ENCODE data around the gene VTN.

DNA sequence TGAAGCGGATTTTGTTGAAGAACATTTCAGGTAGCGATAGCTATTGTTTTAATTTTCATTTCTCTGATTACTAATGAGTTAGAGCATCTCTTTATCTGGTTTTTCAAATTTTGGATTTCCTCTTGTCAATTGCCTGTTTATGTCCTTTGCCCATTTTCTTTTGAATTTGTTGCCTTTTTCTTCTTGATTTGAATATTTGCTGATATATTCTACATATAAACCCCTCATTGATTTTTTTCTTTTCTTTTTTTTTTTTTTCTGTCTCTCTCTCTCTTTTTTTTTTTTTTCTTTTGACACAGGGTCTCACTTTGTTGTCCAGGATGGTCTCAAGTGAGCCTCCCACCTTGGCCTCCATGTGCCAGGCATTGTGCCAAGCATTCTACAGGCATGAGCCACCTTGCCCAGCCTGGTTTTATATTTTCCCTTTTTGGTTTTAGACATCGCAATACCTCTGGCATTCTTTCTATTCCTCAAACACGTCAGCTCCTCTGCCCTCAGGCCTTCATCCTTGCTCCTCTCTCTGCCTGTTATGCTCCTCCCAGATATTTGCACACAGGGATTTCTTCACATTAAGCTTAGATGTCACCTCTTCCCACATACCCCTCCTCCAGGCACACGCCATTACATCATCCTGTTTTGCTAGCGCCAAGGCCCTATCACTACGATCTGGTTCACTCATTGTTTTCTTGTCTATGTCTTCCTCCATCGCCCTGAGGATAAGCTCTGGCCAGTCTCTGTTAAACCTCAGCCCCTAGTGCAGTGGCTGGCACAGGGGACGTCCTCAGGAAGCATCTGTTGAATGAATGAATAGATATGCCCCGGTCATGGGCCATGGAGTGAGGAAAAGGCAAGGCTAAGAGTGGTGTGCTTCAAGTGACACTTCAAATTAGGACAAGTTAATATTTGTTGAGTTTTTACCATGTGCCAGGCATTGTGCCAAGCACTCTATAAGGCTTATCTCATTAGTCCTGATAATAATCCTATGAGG lies 10.0 kb upstream of the VTN start:
- TF ChIP-seq, protein P1, sequence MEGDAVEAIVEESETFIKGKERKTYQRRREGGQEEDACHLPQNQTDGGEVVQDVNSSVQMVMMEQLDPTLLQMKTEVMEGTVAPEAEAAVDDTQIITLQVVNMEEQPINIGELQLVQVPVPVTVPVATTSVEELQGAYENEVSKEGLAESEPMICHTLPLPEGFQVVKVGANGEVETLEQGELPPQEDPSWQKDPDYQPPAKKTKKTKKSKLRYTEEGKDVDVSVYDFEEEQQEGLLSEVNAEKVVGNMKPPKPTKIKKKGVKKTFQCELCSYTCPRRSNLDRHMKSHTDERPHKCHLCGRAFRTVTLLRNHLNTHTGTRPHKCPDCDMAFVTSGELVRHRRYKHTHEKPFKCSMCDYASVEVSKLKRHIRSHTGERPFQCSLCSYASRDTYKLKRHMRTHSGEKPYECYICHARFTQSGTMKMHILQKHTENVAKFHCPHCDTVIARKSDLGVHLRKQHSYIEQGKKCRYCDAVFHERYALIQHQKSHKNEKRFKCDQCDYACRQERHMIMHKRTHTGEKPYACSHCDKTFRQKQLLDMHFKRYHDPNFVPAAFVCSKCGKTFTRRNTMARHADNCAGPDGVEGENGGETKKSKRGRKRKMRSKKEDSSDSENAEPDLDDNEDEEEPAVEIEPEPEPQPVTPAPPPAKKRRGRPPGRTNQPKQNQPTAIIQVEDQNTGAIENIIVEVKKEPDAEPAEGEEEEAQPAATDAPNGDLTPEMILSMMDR (conservative IDR thresholded peaks at IDR 0.05 in 1 of 2, IDR thresholded peaks at IDR 0.05 in 1 of 2; ENCODE audit: low read depth in 1 of 2, low read length in 2 of 2), result no peak
- no peak for TF ChIP-seq EZH2 (IDR thresholded peaks at IDR 0.05; ENCODE audit: low read length, missing control alignments)

Data from fibroblast of lung (primary cell).